Muscle layer of duodenum (tissue), 2 donors: Measurements from ENCODE around the gene COL4A6.

ENCODE experiments used
- H3K27ac ChIP-seq: one replicate; pipeline ENCODE4 v1.7.0; 2013; ENCODE audit warnings: mild to moderate bottlenecking, low read length
- H3K27me3 ChIP-seq: one replicate; pipeline ENCODE4 v1.7.0; 2013; ENCODE audit warnings: low read depth, mild to moderate bottlenecking, control low read depth, low read length
- H3K36me3 ChIP-seq, 2 donors: one replicate each; pipeline ENCODE4 v1.7.0; 2013; ENCODE audit warnings: low read length in 2 of 2, control low read depth in 1 of 2, mild to moderate bottlenecking in 1 of 2; ENCODE audit not compliant: insufficient read depth in 2 of 2, control insufficient read depth in 1 of 2
- H3K4me1 ChIP-seq, 2 donors: one replicate each; pipeline ENCODE4 v1.7.0; 2013; ENCODE audit warnings: low read length in 2 of 2, mild to moderate bottlenecking in 2 of 2, control low read depth in 1 of 2, moderate library complexity in 1 of 2; ENCODE audit not compliant: insufficient read depth in 2 of 2, control insufficient read depth in 1 of 2
- H3K4me3 ChIP-seq, 2 donors: one replicate each; pipeline ENCODE4 v1.7.0; 2013; ENCODE audit warnings: low read length in 2 of 2, low read depth in 1 of 2, mild to moderate bottlenecking in 1 of 2
- H3K9me3 ChIP-seq, 2 donors: one replicate each; pipeline ENCODE4 v1.7.0; 2013; ENCODE audit warnings: low read length in 2 of 2, control low read depth in 1 of 2, mild to moderate bottlenecking in 1 of 2; ENCODE audit not compliant: control insufficient read depth in 1 of 2
- donor health status: healthy.

The COL4A6 gene

DNA sequence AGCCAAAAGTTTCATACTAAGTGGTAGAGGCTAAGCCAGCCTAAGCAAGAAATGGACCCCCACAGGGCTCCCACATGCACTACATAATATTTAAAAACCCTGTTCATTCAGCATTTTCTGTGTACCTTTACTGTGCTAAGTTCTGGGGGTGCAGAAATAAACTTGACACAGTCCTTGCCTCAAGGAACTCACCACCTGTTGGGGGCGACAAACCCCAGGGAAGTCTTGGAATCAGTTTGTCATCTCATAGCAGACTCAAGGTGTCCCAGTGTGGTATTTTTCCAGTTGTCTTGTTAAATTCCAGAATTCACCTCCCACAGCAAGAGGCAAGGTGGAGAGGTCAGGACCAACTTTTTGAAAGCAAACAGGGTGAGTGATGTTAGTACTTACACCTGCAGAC is 303.5 kb downstream of the COL4A6 start:
- Histone ChIP-seq H3K36me3 (peaks cover 21 to 31% of the 10 kb centered on the region in 2 donors), H3K27ac (no peak overlapping the region), H3K4me3 (no peak overlapping the region), H3K9me3 (no peaks in the 10 kb centered on the region), H3K27me3 (no peaks in the 10 kb centered on the region), H3K4me1 (no peaks in the 10 kb centered on the region)

DNA sequence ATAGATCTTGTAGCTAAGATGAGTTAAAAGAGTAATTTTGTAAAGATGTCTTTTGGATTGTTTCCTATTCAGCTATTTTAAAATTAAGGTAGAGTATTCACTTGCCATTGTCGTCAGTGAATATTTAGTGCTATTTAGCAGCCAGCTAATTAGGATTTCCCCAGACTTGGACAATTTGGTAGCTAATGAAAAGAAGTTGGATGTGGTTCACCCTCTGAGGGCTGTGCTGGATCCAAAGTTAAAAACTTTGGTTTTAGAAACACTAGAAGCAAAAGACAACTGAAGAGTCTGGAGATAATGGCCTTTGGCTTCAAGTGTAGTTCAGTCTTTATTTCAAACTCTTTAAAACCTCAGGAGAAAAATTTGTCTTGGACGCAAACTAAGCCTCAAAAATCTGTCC is 305.3 kb downstream of the COL4A6 start:
- Histone ChIP-seq H3K36me3 (peaks cover 10 to 25% of the 10 kb centered on the region in 2 donors), H3K27ac (no peak overlapping the region), H3K4me3 (no peak overlapping the region), H3K4me1 (no peaks in the 10 kb centered on the region), H3K27me3 (no peaks in the 10 kb centered on the region), H3K9me3 (no peaks in the 10 kb centered on the region)

DNA sequence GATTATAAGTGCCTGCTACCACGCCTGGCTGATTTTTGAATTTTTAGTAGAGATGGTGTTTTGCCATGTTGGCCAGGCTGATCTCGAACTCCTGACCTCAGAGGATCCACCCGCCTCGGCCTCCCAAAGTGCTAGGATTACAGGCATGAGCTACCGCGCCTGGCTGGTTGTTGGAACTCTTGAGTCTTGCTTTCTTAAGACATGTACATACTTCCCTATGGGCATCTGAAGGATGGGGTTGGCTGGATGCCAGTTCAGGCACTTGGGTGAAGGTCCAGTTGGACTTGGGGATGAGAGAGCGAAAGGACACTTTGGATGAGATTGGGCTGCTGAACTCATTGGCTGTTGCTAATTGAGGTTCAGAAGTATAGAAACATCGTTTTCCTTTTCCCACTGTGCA is 306.2 kb downstream of the COL4A6 start:
- Histone ChIP-seq H3K4me3 (no peak overlapping the region), H3K9me3 (no peaks in the 10 kb centered on the region), H3K4me1 (no peaks in the 10 kb centered on the region), H3K27ac (no peak overlapping the region), H3K36me3 (peaks cover 7 to 23% of the 10 kb centered on the region in 2 donors), H3K27me3 (no peaks in the 10 kb centered on the region)

DNA sequence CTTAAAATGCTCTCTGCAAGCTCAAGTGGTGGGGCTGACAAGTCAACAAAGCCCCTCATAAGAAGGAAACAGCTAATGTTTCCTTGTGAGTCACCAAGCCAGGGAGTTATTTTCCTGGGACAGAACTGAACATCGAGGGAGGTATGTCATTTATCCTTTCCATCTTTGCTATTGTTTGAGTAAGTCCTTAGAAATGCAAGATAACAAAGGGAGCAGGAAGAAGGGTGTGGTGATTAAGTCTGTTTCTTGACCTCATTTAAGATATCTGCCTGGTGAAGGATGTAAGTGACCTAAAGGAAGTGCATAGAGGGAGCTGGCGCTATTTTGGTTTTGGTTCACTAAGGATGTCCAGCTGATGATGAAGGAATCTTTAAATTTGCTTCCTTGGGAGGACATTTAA is 306.8 kb downstream of the COL4A6 start:
- no peak overlapping the region for H3K27ac ChIP-seq
- no peaks in the 10 kb centered on the region for H3K27me3 ChIP-seq
- peaks cover 7 to 23% of the 10 kb centered on the region in 2 donors for H3K36me3 ChIP-seq

DNA sequence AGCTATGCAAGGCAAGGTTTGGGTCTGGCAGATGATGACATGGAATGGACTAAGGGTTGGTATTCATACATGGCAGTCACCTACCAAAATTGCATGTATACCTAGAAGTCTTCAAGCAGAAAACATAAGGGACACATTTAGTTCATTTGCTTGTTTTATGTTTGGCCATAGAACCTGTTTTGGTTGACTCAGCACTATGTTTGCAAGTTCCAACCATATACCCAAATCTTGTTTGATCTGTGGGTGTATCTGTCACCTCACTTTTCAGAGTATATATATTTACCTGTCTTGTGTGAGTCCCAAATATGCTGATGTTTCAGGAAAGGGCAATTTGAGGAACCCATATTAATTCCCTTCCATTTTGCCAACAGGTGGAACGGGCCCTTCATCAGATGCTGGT is 307.3 kb downstream of the COL4A6 start:
- Histone ChIP-seq H3K36me3 (peaks cover 7 to 23% of the 10 kb centered on the region in 2 donors), H3K27ac (no peak overlapping the region), H3K27me3 (no peaks in the 10 kb centered on the region), H3K4me3 (no peak overlapping the region), H3K9me3 (no peaks in the 10 kb centered on the region), H3K4me1 (no peaks in the 10 kb centered on the region)

More for the DNA sequence above, 306.8 kb downstream of the COL4A6 start:
- H3K9me3 ChIP-seq: no peaks in the 10 kb centered on the region
- no peak overlapping the region for H3K4me3 ChIP-seq
- no peaks in the 10 kb centered on the region for H3K4me1 ChIP-seq

DNA sequence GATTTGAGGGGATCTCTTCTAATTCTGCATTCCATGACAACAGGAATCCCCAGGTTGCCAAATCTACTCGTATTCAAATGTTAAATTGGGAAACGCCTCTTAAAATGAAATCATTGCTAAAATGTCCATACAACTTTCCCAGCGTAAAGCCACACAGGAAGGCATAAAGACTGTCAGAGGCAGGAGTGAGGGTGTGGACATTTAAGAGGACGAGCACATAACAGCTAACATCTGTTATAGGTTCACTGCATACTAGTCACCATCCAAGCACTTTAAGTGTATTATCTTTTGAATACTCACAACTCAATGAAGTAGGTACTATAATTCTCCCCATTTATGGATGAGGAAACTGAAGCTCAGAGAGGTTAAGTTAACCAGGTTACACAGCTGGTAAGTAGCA is 311.1 kb downstream of the COL4A6 start:
- peaks cover 0 to 10% of the 10 kb centered on the region in 2 donors for H3K36me3 ChIP-seq
- no peaks in the 10 kb centered on the region for H3K27me3 ChIP-seq
- peaks cover 0 to 5% of the 10 kb centered on the region in 2 donors for H3K4me1 ChIP-seq
- H3K9me3 ChIP-seq: no peaks in the 10 kb centered on the region
- no peak overlapping the region for H3K4me3 ChIP-seq
- no peak overlapping the region for H3K27ac ChIP-seq

DNA sequence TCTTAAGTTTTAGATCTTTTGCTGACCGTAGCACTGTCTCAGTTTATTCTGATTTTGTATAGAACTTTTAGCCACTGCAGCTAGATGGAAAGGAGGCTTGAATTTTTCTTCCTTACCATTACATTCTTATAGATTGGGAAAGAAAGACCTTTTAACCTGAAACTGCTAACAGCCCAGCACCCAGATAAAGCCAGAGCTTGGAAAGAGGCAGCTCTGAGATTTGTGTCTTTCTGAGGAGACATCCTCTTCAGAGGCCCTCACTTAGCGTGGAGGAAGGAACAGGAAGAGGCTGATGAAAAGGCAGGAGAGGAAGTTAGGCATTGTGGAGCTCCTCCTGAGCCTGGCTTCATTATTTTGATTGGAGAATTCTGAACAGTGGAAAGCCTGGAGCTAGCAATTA is 311.6 kb downstream of the COL4A6 start:
- Histone ChIP-seq H3K27ac (no peak overlapping the region), H3K36me3 (peaks cover 0 to 9% of the 10 kb centered on the region in 2 donors), H3K4me1 (peaks cover 0 to 7% of the 10 kb centered on the region in 2 donors), H3K9me3 (no peaks in the 10 kb centered on the region), H3K27me3 (no peaks in the 10 kb centered on the region), H3K4me3 (no peak overlapping the region)

DNA sequence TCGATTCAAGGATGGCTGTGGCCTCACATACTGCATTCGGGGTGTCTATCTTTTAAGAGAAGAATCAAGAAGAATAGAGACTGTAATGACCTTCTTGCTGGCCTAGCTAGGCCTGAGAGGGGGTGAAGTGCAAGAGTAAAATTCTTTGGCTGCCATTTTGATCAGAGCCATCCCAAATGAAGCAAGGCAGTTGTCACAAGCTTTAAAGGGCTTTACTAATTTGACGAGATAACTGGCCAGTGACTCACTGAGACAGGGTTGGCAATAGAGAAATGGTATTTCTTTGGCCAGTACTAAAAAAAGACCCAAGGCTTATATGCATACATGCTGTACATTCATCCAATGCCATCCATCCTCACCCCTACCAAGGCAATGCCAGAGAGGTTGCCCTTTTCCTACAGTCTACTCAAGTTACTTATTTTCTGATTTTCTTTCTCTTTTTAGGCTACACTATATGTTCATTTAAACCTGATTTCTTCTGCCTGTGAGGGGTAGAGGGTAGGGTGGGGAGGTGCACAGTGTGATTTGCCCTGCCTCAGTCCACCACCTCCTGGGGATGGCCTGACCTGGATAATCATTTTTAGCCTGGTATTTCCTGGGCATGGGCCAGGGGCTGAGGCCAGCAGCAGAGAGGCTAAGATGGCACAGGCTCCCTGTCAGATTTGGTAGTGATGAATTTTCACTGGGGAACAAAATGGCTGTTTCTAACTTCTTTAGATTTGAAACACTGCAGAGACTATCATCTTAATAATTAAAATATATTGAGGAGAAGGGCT is 314.4 kb downstream of the COL4A6 start:
- no peak overlapping the region for H3K27ac ChIP-seq
- H3K27me3 ChIP-seq: no peaks in the 10 kb centered on the region
- no peak overlapping the region for H3K4me3 ChIP-seq
- no peaks in the 10 kb centered on the region for H3K9me3 ChIP-seq
- no peaks in the 10 kb centered on the region for H3K36me3 ChIP-seq
- peaks cover 0 to 12% of the 10 kb centered on the region in 2 donors for H3K4me1 ChIP-seq

DNA sequence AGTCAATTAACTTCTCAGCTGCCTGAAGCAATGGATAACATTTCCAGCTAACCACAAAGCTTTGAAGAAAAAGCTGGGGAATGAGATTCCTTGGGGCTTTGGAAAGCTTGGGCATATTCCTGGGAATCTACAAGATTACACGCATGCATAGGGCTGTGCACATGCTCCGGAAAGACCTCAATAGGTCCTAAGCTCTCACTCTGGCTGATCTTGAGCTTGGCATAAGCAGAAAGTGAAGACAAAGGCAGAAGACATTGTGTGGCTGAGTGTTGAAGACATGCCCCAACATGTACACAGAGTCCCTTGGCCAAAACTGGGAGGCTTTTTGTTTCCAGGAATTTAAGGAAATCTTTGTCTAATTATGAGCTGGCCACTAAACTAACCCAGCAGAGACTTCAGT is 315.5 kb downstream of the COL4A6 start:
- H3K27me3 ChIP-seq: no peaks in the 10 kb centered on the region
- H3K9me3 ChIP-seq: no peaks in the 10 kb centered on the region
- no peaks in the 10 kb centered on the region for H3K36me3 ChIP-seq
- peaks cover 0 to 12% of the 10 kb centered on the region in 2 donors for H3K4me1 ChIP-seq
- H3K4me3 ChIP-seq: no peak overlapping the region
- H3K27ac ChIP-seq: no peak overlapping the region

DNA sequence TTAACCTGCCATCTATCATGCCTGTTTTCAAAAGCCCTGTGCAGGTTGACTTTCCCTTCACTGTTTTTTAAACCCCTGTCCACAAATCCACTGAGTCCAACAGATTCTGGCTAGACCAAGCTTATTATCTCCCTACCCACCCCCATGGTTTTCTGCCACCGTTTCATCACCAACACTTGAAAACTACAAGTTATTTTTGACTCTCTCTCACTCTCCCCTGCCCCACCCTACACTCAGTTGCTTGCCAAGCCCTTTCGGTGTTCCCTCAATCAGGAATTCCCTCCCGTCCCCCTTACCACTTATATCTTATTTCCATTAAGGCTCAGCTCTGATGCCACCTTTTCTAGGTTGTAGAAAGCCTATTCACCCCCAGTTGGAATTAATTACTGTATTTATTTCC is 316.9 kb downstream of the COL4A6 start:
- Histone ChIP-seq H3K27me3 (no peaks in the 10 kb centered on the region), H3K27ac (no peak overlapping the region), H3K4me1 (peaks cover 0 to 12% of the 10 kb centered on the region in 2 donors), H3K9me3 (no peaks in the 10 kb centered on the region), H3K36me3 (no peaks in the 10 kb centered on the region), H3K4me3 (no peak overlapping the region)

DNA sequence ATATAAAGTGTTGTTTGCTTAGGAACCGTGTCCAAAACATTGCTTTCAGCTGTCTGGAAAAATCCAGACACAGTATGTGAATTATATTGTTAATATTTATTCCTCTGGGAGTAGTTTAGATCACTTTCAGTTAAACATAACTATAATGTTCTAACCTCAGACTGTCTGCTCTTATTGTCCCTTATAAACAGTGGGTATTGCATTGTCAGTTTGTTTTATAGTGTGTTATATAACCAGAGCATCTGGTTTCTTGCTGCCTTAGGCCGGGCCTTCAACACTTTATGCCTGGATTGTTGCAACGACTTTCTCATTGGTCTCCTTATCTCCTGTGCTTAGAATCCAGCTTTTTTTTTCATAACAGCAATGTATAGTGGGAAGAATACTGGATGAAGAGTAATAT is 320.2 kb downstream of the COL4A6 start:
- H3K27ac ChIP-seq: no peak overlapping the region
- H3K4me3 ChIP-seq: no peak overlapping the region
- no peaks in the 10 kb centered on the region for H3K36me3 ChIP-seq
- no peaks in the 10 kb centered on the region for H3K9me3 ChIP-seq
- H3K4me1 ChIP-seq: peaks cover 0 to 12% of the 10 kb centered on the region in 2 donors
- H3K27me3 ChIP-seq: no peaks in the 10 kb centered on the region

DNA sequence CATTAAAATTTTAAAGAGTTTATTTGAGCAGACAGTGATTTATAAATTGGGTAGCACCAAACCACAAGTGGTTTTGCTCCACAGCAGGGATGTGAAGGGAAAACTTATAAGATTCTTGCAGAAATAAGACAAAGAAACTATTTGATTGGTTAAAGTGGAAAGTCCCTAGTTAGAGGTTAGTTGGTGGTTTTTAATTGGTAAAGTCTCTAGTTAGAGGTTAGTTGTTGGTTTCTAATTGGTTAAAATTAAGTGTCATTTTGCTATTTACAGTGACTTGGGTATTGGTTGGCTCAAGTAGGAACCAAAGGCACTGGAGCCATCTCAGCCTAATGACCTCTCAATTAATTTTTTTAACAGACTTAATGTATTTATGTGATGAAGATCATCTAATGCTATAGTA is 323.7 kb downstream of the COL4A6 start:
- Histone ChIP-seq H3K36me3 (no peaks in the 10 kb centered on the region), H3K4me3 (no peak overlapping the region), H3K4me1 (no peaks in the 10 kb centered on the region), H3K9me3 (no peaks in the 10 kb centered on the region), H3K27ac (no peak overlapping the region), H3K27me3 (no peaks in the 10 kb centered on the region)
